HepG2 (cell line): Measurements from ENCODE around the gene LIME1. TPM values are rescaled to one million over a fixed set of nuclear protein-coding genes. Genes with fewer than 3 reads are reported as not detected.

Source experiments
- ATF7-NPFF ChIP-seq: sonication (generic); formaldehyde crosslinking; IDR thresholded peaks from 2 replicates; pipeline ENCODE4 v1.8.1; 2023; ENCODE audit warnings: mild to moderate bottlenecking, low read depth, missing genetic modification reagents, moderate library complexity
- CHD4 ChIP-seq: fragments of 200-600 bp; sonication (generic); IDR thresholded peaks from 2 replicates; pipeline ENCODE4 v1.7.0; 2017; ENCODE audit warnings: mild to moderate bottlenecking, low read length, borderline replicate concordance
- CREBL2 ChIP-seq: sonication (generic); formaldehyde crosslinking; IDR thresholded peaks from 2 replicates; pipeline ENCODE4 v1.8.1; 2023; ENCODE audit warnings: missing genetic modification reagents, mild to moderate bottlenecking, borderline replicate concordance
- ETV6 ChIP-seq: sonication (generic); formaldehyde crosslinking; conservative IDR thresholded peaks from 2 replicates; pipeline ENCODE4 v1.4.0; 2020; ENCODE audit warnings: missing genetic modification reagents
- HMGXB3 ChIP-seq: sonication (generic); formaldehyde crosslinking; IDR thresholded peaks from 2 replicates; pipeline ENCODE4 v1.4.0; 2020; ENCODE audit warnings: missing genetic modification reagents, borderline replicate concordance
- HNRNPH1 ChIP-seq: fragments of 200-400 bp; formaldehyde crosslinking; optimal IDR thresholded peaks from 2 replicates; pipeline ENCODE3; 2017; ENCODE audit warnings: mild to moderate bottlenecking, low read depth, low read length
- MLXIP ChIP-seq: sonication (generic); formaldehyde crosslinking; IDR thresholded peaks from 2 replicates; pipeline ENCODE4 v1.9.0; 2021; ENCODE audit warnings: missing genetic modification reagents, borderline replicate concordance
- MXI1 ChIP-seq: IDR thresholded peaks from 3 replicates; pipeline ENCODE4 v1.6.1; 2012; ENCODE audit warnings: low read depth, low read length, inconsistent platforms, borderline replicate concordance
- NFE2L2 ChIP-seq: fragments of 150-350 bp; IDR thresholded peaks from 2 replicates; pipeline ENCODE4 v1.6.1; 2014; ENCODE audit warnings: low read length
- SOX5 ChIP-seq: IDR thresholded peaks from 2 replicates; pipeline ENCODE4 v1.6.1; 2016; ENCODE audit warnings: borderline replicate concordance
- SRSF1 ChIP-seq: fragments of 200-400 bp; formaldehyde crosslinking; optimal IDR thresholded peaks from 2 replicates; pipeline ENCODE3; 2017; ENCODE audit warnings: mild to moderate bottlenecking, low read depth, low read length, moderate library complexity
- ZNF20 ChIP-seq: sonication (generic); formaldehyde crosslinking; IDR thresholded peaks from 2 replicates; pipeline ENCODE4 v1.4.0; 2020; ENCODE audit warnings: mild to moderate bottlenecking, moderate library complexity, missing genetic modification reagents
- ZNF225 ChIP-seq: sonication (generic); formaldehyde crosslinking; IDR thresholded peaks from 2 replicates; pipeline ENCODE4 v1.4.0; 2020; ENCODE audit warnings: mild to moderate bottlenecking, missing genetic modification reagents
- ZNF331 ChIP-seq: sonication (generic); formaldehyde crosslinking; IDR thresholded peaks from 2 replicates; pipeline ENCODE4 v1.4.0; 2020; ENCODE audit warnings: missing genetic modification reagents
- ZNF333 ChIP-seq: sonication (generic); formaldehyde crosslinking; IDR thresholded peaks from 2 replicates; pipeline ENCODE4 v1.4.0; 2020; ENCODE audit warnings: mild to moderate bottlenecking, missing genetic modification reagents, borderline replicate concordance
- ZNF335 ChIP-seq: sonication (generic); formaldehyde crosslinking; IDR thresholded peaks from 2 replicates; pipeline ENCODE4 v1.4.0; 2020; ENCODE audit warnings: missing genetic modification reagents
- ZNF644 ChIP-seq: IDR thresholded peaks from 2 replicates; pipeline ENCODE4 v1.6.1; 2016; ENCODE audit warnings: low read depth
- ZNF710 ChIP-seq: sonication (generic); formaldehyde crosslinking; IDR thresholded peaks from 2 replicates; pipeline ENCODE4 v1.5.0; 2020; ENCODE audit warnings: mild to moderate bottlenecking, missing genetic modification reagents, borderline replicate concordance
- ZNF780A ChIP-seq: sonication (generic); formaldehyde crosslinking; IDR thresholded peaks from 2 replicates; pipeline ENCODE4 v1.8.0; 2022; ENCODE audit warnings: mild to moderate bottlenecking, missing genetic modification reagents, moderate library complexity
- ZSCAN12 ChIP-seq: sonication (generic); formaldehyde crosslinking; IDR thresholded peaks from 2 replicates; pipeline ENCODE4 v1.9.0; 2021; ENCODE audit warnings: mild to moderate bottlenecking, missing genetic modification reagents
- polyA plus RNA-seq, 8 experiments: library from polyadenylated mRNA; depleted of rRNA in 3 of 8; stranded (reverse) in 7 of 8; unstranded in 1 of 8; fragments of >200 nt; fragmentation: Illumina TruSeq in 4 of 8; extraction: Trizol in 4 of 8; gene quantifications; 2 replicates each; pipeline versions ENCODE4 v1.2.1 to v1.2.3, GENCODE V29; 2011 to 2016; ENCODE audit warnings: low read depth in 4 of 8, missing spikeins in 1 of 8, mixed read lengths in 1 of 8; ENCODE audit not compliant: insufficient read depth in 1 of 8
- total RNA-seq, 5 experiments: library from RNA; depleted of rRNA; stranded (reverse); fragments of >200 nt; fragmentation: Illumina TruSeq; extraction: Trizol; gene quantifications; 2 replicates each; pipeline ENCODE4 v1.2.3, GENCODE V29; 2016; ENCODE audit warnings: low read depth in 1 of 5

LIME1 gene
- total and polyA plus RNA-seq, 2 of the 13 experiments (the other 11 are each of a cell fraction or from before 2014, with no cell fraction given) = 13.0 to 61.5 TPM

- TF ChIP-seq ZNF710 (CRISPR knock-in tag) (peak; percentile 69), ZNF333 (CRISPR knock-in tag) (peak; percentile 61; the same call in 1 of the 2 replicates), ZNF780A (no peak), ETV6 (CRISPR knock-in tag) (peak; percentile 87), MXI1 (peak; percentile 95; the same call in 1 of the 3 replicates), SRSF1 (peak; percentile 85), HMGXB3 (CRISPR knock-in tag) (peak; percentile 85), CREBL2 (peak; percentile 96; the same call in 1 of the 2 replicates), ATF7-NPFF (peak; percentile 96), ZNF20 (CRISPR knock-in tag) (no peak), ZNF331 (peak; percentile 96), HNRNPH1 (no peak), SOX5 (CRISPR knock-in tag) (peak; percentile 73), ZSCAN12 (CRISPR knock-in tag) (peak; percentile 68; the same call in 1 of the 2 replicates), ZNF335 (no peak), ZNF644 (CRISPR knock-in tag) (0 out of 2 replicates have a peak, but pooled peaks have one; percentile 21), ZNF225 (CRISPR knock-in tag) (peak; percentile 95), CHD4 (no peak), NFE2L2 (no peak), MLXIP (CRISPR knock-in tag) (no peak)
These were observed 28.7 kb upstream of the LIME1 start, which contains the start of the genes ARFRP1 and ZGPAT (continued) for GRCh38 chr20:63707558-63708300.
